Neural crest cell (in vitro differentiated cells): ENCODE data around the gene GORASP1. TPM values are rescaled to one million over a fixed set of nuclear protein-coding genes. Genes with fewer than 3 reads are reported as not detected.

Experiments used
- DNase-seq: peaks from one replicate; pipeline ENCODE4 v3.0.0; 2021; ENCODE audit warnings: low read depth, mixed read lengths, low spot score
- H3K27ac Mint-ChIP-seq: one replicate; pipeline ENCODE4 v1.8.0; 2021; ENCODE audit warnings: mild to moderate bottlenecking, mixed read lengths; ENCODE audit not compliant: unreplicated experiment
- H3K27me3 Mint-ChIP-seq: 2 replicates; pipeline ENCODE4 v1.8.0; 2021; ENCODE audit warnings: low read depth, mild to moderate bottlenecking, mixed read lengths
- H3K36me3 Mint-ChIP-seq: 2 replicates; pipeline ENCODE4 v1.8.0; 2021; ENCODE audit warnings: low read depth, mild to moderate bottlenecking, mixed read lengths
- H3K4me1 Mint-ChIP-seq: 2 replicates; pipeline ENCODE4 v1.8.0; 2021; ENCODE audit warnings: mixed read lengths
- H3K4me3 Mint-ChIP-seq: one replicate; pipeline ENCODE4 v1.8.0; 2021; ENCODE audit warnings: mild to moderate bottlenecking, mixed read lengths
- H3K9me3 Mint-ChIP-seq: 2 replicates; pipeline ENCODE4 v1.8.0; 2021; ENCODE audit warnings: mixed read lengths
- total RNA-seq: library from RNA; stranded (reverse); gene quantifications from 2 replicates; pipeline ENCODE4 v1.2.1, GENCODE V29; 2021
- TF ChIP-seq, protein P1 (sequence below): fragments of 200-600 bp; sonication (generic); conservative IDR thresholded peaks from 2 replicates; pipeline ENCODE4 v1.5.0; 2021; ENCODE audit warnings: antibody characterized with exemption, mild to moderate bottlenecking

Gene GORASP1
- total RNA-seq, 1 donor from 2014 or later: 54.0 TPM

DNA sequence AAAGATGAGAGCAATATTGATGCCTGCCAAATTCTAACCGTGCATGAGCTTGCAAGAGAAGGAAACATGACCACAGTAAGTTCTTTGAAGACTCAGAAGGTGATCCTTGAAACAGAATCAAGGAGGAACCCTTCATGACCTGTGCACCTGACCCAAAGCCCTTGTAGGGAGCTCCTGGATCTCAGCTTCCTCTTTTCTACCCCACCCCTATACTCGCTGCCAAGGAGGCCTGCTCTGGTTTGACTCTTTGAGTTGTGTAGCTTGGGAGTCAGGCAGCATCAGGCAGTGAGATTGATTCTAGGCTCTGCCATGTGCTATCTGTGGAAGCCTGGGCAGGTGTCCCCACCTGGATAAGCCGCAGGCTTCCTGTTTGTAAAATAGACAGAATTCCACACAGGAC is 10.7 kb upstream of the GORASP1 start:
- Mint-ChIP-seq H3K27ac (no peak overlapping the region), H3K27me3 (no peaks in the 10 kb centered on the region), H3K4me3 (no peak overlapping the region), H3K36me3 (no peaks in the 10 kb centered on the region), H3K9me3 (no peaks in the 10 kb centered on the region), H3K4me1 (no peaks in the 10 kb centered on the region)
- no peak for DNase-seq
- TF ChIP-seq, protein P1, sequence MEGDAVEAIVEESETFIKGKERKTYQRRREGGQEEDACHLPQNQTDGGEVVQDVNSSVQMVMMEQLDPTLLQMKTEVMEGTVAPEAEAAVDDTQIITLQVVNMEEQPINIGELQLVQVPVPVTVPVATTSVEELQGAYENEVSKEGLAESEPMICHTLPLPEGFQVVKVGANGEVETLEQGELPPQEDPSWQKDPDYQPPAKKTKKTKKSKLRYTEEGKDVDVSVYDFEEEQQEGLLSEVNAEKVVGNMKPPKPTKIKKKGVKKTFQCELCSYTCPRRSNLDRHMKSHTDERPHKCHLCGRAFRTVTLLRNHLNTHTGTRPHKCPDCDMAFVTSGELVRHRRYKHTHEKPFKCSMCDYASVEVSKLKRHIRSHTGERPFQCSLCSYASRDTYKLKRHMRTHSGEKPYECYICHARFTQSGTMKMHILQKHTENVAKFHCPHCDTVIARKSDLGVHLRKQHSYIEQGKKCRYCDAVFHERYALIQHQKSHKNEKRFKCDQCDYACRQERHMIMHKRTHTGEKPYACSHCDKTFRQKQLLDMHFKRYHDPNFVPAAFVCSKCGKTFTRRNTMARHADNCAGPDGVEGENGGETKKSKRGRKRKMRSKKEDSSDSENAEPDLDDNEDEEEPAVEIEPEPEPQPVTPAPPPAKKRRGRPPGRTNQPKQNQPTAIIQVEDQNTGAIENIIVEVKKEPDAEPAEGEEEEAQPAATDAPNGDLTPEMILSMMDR: no peak

DNA sequence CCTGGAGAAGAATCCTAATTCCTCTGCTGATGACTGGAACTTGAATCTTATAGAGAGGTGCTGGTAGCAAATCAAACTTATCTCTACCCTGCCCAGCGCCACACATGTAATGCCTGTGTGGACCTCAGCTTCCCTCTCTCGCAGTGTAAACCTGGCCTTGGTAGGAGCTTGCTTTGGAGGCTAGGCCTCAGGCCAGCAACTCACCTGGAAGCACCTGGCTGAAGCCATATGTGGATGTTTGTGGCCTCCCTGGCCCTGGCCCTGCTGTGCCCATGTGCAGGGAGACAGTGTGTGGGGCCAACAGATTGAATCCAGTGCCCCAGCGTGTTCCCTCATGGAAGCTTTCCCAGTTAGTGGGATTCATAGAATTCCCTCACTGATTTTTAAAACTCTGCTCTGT is 8.4 kb upstream of the GORASP1 start:
- Mint-ChIP-seq H3K27ac (no peak overlapping the region), H3K36me3 (no peaks in the 10 kb centered on the region), H3K9me3 (no peaks in the 10 kb centered on the region), H3K27me3 (no peaks in the 10 kb centered on the region), H3K4me1 (no peaks in the 10 kb centered on the region), H3K4me3 (no peak overlapping the region)
- no peak for DNase-seq
- TF ChIP-seq, protein P1: no peak

GRCh38 chr3:39114456-39114855 is 7.0 kb upstream of the GORASP1 start:
- TF ChIP-seq, protein P1: no peak
- Mint-ChIP-seq H3K4me3 (no peak overlapping the region), H3K27me3 (no peaks in the 10 kb centered on the region), H3K36me3 (no peaks in the 10 kb centered on the region), H3K9me3 (no peaks in the 10 kb centered on the region), H3K27ac (no peak overlapping the region), H3K4me1 (no peaks in the 10 kb centered on the region)
- DNase-seq: no peak

- no peak overlapping the region for H3K27ac Mint-ChIP-seq
- no peaks in the 10 kb centered on the region for H3K9me3 Mint-ChIP-seq
- TF ChIP-seq, protein P1: no peak
- H3K4me3 Mint-ChIP-seq: no peak overlapping the region
- peaks cover 6% of the 10 kb centered on the region for H3K4me1 Mint-ChIP-seq
- no peaks in the 10 kb centered on the region for H3K27me3 Mint-ChIP-seq
- DNase-seq: no peak
- H3K36me3 Mint-ChIP-seq: no peaks in the 10 kb centered on the region
Measured at GRCh38 chr3:39113291-39113690, 5.9 kb upstream of the GORASP1 start.

GRCh38 chr3:39112535-39112934 is 5.1 kb upstream of the GORASP1 start:
- H3K36me3 Mint-ChIP-seq: no peaks in the 10 kb centered on the region
- TF ChIP-seq, protein P1: no peak
- no peak overlapping the region for H3K4me3 Mint-ChIP-seq
- no peaks in the 10 kb centered on the region for H3K9me3 Mint-ChIP-seq
- no peak for DNase-seq
- H3K27me3 Mint-ChIP-seq: no peaks in the 10 kb centered on the region
- no peak overlapping the region for H3K27ac Mint-ChIP-seq
- H3K4me1 Mint-ChIP-seq: peaks cover 13% of the 10 kb centered on the region

- Mint-ChIP-seq H3K4me3 (peak overlapping the region; percentile 10), H3K9me3 (no peaks in the 10 kb centered on the region), H3K27ac (peak overlapping the region; percentile 69), H3K36me3 (no peaks in the 10 kb centered on the region), H3K4me1 (peaks cover 14% of the 10 kb centered on the region), H3K27me3 (no peaks in the 10 kb centered on the region)
- TF ChIP-seq, protein P1: no peak
- no peak for DNase-seq
Measured at GRCh38 chr3:39112113-39112512, 4.7 kb upstream of the GORASP1 start.
